ENCODE measurements around the gene TMEM258.

DNA sequence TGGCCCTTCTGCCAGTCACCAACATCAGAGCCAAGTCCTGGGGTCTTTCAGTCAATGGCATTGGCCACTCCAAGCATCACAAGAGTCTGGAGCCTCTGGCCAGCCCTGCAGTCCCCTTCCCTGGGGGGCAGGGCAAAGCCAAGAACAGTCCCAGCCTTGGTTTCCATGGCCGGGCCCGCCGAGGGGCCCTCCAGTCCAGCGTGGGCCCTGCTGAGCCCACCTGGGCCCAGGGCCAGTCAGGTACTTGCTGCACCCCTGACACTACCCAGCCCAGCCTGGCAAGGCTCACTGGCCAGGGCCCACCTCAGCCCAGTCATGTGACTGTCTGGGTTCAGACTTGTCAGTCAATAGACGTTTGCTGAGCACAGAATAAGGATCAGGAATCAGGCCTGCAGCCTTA is 10.8 kb downstream of the TMEM258 start:
- TF ChIP-seq, protein P1, sequence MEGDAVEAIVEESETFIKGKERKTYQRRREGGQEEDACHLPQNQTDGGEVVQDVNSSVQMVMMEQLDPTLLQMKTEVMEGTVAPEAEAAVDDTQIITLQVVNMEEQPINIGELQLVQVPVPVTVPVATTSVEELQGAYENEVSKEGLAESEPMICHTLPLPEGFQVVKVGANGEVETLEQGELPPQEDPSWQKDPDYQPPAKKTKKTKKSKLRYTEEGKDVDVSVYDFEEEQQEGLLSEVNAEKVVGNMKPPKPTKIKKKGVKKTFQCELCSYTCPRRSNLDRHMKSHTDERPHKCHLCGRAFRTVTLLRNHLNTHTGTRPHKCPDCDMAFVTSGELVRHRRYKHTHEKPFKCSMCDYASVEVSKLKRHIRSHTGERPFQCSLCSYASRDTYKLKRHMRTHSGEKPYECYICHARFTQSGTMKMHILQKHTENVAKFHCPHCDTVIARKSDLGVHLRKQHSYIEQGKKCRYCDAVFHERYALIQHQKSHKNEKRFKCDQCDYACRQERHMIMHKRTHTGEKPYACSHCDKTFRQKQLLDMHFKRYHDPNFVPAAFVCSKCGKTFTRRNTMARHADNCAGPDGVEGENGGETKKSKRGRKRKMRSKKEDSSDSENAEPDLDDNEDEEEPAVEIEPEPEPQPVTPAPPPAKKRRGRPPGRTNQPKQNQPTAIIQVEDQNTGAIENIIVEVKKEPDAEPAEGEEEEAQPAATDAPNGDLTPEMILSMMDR (conservative IDR thresholded peaks at IDR 0.05; ENCODE audit: low read depth, low read length) = no peak
- no peak for TF ChIP-seq EZH2phosphoT487 (IDR thresholded peaks at IDR 0.05; ENCODE audit: borderline replicate concordance, low read length)
